Measurements from ENCODE around the gene SARS2. TPM values are rescaled to one million over a fixed set of nuclear protein-coding genes. Genes with fewer than 3 reads are reported as not detected.

SARS2 gene
- total RNA-seq, 2 donors from 2014 or later, result 8.2 to 9.5 TPM

DNA sequence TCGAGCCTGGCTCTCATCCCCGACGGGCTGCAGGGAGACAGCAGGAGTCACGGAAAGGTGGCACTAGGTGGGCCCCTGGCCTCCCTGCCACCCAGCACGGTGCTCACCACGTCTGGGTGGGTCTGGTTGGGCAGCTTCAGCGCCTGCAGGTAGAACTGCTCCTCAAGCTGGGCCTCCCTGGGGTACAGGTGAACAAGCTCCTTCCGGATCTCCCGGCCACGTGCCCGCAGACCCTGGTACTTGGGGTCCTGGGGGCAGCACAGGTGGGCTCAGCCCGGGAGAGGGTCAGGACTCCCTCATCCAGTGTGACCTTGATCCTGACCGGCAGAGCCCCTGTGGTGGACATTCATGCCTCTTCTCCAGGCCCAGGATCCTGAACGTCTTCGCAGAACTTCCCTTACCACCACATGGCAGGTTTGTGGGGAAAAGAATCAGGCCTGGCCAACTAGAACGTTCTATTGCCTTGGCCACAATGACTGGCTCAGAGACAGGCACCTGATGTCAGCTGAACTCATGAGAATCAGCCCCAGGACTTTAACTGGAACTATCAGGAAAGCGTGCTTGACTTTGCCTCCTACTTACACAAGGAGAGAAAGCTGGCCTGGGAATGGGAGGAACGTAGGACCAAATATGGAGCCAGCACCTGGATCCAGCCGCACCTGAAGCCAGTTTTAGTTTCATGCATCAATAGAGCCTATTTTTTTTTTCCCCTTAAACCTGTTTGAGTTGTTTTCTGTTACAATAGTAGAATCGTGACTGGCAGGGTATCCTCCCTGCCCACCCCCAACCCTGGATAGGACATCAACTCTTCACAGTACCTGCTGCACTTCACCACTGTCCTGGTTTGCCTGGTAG, 8.9 kb downstream of the SARS2 start:
- peak; percentile 72 for DNase-seq (ENCODE audit: low spot score)
- intact Hi-C loops (cut with DNase I), result loop anchor here in 1 of 2 donors (5.0 kb wide), 1 partner anchor 881 kb away; no protein-coding TSS in a partner anchor

DNA sequence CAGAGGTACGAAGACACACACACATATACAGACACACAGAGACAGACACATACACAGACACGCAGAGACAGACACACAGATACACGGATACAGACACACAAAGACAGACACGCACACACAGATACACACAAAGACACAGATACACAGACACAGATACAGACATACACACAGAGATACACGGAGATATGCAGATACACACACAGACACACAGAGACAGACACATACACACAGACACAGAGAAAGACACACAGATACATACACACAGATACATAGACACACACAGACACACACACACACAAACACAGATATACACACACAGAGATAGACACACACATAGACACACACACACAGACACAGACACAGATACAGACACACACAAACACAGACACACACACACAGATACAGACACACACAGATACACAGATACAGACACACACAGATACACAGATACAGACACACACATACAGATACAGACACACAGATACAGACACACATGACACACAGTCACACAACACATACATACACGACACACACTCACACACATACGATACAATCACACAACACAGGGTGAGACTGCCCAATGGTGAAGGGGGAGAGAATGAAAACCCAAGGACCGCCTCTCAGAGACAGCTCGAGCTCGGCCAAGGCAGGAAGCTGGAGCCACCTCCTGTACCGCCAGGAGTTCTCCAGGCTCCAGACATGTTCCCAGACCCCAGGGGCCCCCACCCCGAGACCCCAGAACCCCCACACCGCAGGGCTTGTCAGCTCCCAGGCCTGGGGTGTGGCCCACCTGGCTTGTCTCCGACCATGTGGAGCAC, 9.8 kb downstream of the SARS2 start:
- intact Hi-C loops (cut with DNase I), result loop anchor here in 1 of 2 donors (5.0 kb wide), 1 partner anchor 881 kb away; no protein-coding TSS in a partner anchor

DNA sequence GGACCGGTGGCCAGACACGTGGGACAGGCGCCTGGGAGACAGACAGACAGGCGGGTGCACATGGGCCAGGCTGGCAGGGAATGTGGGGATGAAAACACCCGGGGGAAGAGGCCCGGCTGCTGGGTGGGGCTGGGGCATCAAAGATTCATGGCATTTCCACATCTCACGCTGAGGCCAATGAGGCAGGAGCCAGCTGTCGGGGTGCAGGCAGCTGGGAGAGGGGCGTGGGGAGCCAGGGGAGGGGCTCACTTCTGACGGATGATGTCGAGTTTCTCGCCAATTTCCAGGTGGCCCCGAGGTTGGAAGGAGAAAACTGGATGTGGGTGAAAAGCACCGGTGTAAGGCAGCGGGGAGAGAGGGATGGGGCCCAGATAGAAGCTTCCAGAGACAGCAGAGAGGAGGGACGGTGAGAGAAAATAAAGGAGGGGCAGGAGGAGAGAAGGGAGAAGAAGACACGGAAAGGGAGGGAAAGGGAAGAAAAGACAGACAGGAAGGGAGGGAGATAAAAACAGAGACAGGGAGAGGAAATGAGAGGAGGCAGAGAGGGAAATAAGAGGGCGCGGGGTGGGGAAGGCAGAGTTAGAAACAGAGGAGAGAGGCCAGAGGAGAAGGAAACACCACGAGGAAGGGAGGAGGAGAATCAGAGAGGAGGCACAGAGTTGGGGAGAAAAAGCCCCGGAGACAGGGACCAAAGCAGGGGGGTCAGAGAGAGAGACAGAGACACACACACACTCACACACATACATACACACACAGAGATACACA, 10.5 kb downstream of the SARS2 start:
- intact Hi-C loops (cut with DNase I), result loop anchor here in 1 of 2 donors (5.0 kb wide), 1 partner anchor 882 kb away; no protein-coding TSS in a partner anchor

More for the DNA sequence above, 9.8 kb downstream of the SARS2 start:
- DNase-seq (ENCODE audit: low spot score), result no peak

DNA sequence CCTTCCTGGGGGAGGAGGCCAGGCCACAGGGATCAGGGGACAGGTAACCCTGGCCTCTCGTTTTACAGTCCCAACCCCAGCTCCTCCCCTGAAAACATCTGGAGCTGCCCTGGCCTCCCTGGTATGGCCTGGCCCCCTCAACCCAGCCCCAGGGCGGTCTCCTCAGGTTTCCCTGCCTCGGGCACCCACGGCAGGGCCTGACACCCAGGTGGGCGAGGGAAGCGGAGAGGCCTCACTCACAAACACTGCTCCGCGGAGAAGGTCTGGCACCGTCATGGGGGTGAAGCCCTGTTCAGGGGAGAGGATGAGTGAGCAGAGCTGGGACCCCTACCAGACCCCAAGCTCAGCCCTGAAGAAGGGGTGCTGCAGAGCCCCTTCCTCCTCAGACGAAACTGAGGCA, 12.0 kb downstream of the SARS2 start:
- peak; percentile 62 for DNase-seq (ENCODE audit: low spot score)

More for the DNA sequence above, 10.5 kb downstream of the SARS2 start:
- DNase-seq (ENCODE audit: low spot score), result peak; percentile 58

DNA sequence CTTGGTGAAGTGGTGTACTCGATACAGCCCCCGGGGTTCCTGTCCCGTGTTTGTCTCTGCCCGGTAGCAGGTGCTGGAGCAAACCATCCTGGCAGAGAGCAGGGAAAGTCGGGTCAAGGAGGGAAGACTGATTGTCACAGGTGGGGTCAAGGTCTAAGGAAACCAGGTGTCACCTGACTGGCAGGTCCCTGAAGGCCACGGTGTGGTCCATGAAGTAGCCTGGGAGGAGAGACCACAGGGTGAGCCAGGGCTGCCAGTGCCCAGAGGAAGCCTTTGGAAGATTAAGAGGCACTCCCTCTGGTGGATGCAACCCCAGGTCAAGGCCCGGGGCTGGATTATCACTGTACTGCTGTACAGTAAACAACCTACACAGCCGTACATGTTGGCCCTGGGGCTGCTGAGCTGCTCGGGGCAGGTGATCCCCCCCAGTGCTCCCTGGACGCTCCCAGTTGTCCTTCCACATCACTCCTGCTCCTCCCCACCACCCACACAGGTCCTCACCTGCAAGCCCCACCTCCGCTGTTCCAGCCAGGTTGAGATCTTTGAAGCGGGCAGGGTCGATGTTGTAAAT, 12.6 kb downstream of the SARS2 start:
- DNase-seq (ENCODE audit: low spot score), result peak; percentile 73

More for the DNA sequence above, 12.0 kb downstream of the SARS2 start:
- intact Hi-C loops (cut with DNase I), result no loop called here

DNA sequence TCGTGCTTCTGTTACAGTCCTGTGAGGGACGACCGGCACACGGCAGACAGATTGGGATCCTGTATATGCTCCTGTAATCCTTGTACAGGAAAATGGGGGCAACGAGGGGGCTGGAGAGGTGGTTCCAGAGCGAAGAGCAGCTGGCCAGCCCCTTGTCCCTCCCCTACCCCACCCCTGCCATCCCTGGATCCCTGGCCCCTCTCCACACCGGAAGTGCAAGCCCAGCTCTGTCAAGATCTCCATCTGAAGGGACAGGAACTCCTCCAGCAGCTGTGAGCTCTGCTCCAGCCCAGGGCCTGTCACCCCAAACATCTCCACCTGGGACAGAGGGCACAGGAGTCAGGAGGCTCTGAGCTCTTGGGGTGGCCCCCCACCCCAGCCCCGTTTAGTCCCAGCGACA, 13.0 kb downstream of the SARS2 start:
- intact Hi-C loops (cut with DNase I), result no loop called here
- no peak for DNase-seq (ENCODE audit: low spot score)

More for the DNA sequence above, 12.6 kb downstream of the SARS2 start:
- intact Hi-C loops (cut with DNase I), result no loop called here

DNA sequence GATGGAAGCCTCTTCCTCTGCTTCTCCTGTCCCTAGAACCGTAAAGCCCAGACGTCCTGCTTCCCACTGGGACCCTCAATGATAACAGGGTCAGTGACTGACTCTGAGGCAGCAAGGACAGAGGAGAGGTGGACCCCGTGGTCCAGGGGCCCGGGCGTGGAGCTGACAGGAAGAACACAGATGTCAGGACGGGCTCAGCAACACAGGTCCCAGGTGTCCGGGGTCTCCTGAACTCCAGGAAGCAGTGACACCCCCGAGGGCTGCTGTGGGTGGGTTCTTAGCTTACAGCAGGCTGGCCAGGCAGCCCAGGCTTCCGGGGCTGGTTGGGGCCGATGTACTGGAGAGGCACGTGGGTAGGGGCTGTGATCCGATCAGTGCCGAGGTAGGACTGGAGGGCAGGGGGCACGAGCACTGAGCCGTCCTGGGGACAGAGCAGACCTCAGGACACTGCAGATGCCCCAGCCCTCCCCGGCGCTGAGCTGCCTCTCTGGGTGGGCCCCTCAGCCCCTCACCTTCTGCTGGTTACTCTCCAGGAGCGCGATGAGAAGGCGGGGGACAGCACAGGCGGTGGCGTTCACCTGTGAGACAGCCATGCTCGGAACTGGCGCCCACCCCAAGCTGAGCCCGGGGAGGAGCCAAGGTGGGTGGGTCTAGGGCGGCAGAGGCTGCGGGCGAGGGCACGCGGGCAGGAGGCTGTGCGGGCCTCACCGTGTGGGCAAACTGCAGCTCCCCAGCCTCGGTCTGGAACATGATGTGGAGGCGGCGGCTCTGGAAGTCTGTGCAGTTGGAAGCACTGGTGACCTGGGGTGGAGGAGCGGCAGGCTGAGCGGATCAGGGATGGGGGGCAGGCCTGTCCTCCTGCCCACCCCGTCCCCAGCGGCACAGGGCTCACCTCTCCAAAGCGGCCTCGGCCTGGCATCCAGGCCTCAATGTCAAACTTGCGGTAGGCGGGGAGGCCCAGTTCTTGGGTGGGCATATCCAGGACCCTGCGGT, 14.9 kb downstream of the SARS2 start:
- DNase-seq (ENCODE audit: low spot score), result peak; percentile 70
- intact Hi-C loops (cut with DNase I), result no loop called here

DNA sequence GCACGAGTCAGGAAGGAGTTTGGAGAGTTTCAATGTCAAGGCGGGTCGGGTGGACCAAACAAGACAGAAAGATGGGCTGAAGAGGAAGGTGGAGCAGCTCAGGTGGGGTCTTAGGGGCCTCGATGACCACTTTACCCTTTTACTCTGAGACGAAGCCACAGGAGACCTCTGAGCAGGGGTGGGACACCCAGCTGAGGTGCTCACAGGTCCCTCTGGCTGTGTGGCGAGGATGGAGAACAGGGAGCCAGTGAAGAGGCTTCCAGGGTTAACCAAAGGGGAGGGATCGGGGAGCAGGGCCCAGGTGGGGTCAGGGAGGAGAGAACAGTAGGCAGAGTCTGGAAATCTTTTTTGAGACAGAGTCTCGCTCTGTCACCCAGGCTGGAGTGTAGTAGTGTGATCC, 16.6 kb downstream of the SARS2 start:
- DNase-seq (ENCODE audit: low spot score), result peak; percentile 57
- intact Hi-C loops (cut with DNase I), result no loop called here

DNA sequence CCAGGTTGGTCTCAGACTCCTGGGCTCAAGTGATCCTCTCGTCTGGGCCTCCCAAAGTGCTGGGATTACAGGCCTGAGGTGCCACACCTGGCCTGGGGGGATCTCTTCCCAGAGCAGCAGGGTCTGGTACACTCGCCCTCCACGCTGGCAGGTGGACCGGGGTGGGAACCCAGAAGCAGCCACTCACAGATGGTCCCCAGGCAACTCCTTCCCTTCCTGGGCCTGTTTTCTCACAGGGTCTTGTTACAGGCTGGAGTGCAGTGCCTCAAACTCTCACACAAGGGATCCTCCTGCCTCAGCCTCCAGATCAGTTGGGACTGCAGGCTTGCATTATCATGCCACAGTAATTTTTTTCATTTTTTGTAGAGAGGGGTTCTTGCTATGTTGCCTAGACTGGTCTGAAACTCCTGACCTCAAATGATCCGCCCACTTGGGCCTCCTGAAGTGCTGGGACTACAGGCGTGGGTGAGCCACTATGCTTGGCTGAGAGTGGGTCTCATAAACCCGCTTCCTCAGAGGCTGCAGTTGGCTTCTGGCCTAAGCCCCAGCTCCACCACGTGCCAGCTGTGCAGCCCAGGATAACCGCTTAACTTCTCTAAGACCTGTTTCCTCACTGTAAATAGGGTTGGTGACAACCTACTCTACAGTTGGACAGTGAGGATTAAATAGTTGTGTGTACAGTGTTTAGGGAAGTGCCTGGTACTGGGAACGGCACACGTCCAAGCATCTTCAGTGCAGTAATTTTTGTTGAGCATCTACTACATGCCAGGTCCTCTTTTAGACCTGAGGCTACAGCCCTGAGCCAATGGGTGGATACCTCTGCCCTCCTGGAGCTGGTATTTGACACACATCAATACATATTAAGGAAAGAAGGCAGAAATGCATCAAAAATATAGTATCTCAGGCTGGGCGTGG, 17.7 kb downstream of the SARS2 start:
- no peak for DNase-seq (ENCODE audit: low spot score)
- intact Hi-C loops (cut with DNase I), result no loop called here

DNA sequence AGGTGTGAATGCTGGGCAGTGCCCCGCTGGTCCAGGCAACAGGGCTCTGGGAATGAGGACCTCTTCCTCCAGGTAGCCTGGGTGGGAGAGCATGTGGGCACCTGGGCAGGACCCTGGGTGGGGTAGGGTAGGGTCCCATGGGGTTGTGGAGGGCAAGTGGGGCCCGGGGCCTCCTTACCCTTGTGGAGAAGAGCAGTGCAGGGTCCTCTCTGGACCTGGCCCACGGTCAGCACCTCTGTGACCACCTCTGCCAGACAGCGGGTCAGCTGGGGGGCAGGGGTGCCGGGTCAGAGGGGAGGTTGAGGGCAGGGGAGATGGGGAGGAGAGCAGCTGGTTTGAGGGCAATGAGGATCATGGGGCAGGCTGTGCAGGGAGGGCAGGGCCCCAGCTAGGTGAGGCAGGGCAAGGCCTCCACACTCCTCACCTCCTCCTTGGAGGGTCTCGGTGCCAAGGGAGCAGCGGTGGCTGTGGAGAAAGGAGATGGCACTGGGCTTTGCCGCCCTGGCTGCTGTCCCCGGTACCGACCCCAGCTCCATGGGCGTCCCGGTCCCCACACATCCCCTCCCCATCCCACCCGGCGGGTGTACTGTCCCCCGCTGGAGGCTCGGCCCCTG, 19.1 kb downstream of the SARS2 start:
- no peak for DNase-seq (ENCODE audit: low spot score)
- intact Hi-C loops (cut with DNase I), result no loop called here

DNA sequence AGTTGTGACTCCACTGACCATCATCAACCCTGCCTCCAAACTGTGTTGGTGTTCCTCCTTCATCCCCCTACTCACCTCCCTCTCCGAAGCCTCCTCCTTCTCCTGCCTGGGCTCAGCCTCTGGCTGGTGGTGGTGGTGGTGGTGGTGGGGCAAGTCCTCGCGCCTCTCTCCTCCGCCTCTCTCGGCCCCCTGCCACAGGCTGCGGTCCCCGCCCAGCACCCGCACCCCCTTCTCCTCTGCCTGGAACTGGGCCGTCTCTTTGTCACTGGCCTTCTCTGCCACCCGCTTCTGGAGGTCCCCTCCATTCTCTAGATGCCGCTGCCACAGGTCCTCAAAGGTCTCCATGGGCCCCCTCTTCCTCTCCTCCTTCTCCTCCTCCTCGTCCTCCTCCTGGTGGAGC, 20.1 kb downstream of the SARS2 start:
- DNase-seq (ENCODE audit: low spot score), result no peak
- intact Hi-C loops (cut with DNase I), result no loop called here

DNA sequence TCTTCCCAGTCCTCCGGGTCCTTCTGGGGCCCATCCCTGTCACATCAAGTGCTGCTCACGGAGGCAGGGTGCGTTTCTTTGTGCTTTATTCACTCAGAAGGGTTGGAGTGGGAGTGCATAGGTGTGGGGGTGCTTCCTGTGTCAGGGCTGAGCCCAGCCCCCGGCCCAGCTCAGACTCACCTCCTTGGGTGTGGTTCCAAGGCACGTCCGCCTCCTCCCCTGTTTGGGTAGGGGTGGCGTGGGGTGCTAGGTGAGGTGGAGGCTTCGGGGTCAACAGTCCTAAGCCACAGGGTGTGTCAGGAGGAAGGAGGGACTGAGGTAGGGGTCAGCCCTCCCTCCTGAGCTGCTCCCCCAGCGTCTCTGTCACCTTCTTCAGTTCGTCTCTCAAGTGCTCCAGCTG, 21.7 kb downstream of the SARS2 start:
- intact Hi-C loops (cut with DNase I), result no loop called here
- DNase-seq (ENCODE audit: low spot score), result no peak

DNA sequence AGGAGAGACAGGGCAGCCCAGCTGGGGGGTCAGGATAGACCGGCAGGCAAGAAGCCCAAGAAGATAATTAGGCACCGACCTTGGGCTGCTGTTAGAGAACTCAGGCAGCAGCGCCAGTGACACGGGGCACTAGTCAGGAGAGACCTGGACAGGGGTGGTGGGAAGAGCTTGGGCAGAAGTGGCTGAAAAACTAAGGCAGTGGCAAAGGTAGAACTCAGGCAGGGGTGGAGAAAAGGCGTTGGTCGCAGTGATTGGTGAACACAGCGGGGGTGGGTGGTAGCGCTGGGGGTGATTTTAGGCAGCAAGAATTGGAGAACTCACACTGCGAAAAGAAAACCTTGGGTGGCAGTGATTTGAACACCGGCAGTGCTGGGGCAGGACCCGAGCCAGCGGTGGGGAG, 22.9 kb downstream of the SARS2 start:
- intact Hi-C loops (cut with DNase I), result no loop called here
- no peak for DNase-seq (ENCODE audit: low spot score)

DNA sequence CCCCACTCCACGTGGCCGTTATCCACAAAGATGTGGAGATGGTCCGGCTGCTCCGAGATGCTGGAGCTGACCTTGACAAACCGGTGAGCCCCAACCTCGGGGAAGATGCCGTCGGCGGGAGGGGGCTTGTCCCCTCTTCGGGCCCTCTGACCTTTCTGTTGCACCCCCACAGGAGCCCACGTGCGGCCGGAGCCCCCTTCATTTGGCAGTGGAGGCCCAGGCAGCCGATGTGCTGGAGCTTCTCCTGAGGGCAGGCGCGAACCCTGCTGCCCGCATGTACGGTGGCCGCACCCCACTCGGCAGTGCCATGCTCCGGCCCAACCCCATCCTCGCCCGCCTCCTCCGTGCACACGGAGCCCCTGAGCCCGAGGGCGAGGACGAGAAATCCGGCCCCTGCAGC, 23.3 kb downstream of the SARS2 start:
- no peak for DNase-seq (ENCODE audit: low spot score)
- intact Hi-C loops (cut with DNase I), result no loop called here

DNA sequence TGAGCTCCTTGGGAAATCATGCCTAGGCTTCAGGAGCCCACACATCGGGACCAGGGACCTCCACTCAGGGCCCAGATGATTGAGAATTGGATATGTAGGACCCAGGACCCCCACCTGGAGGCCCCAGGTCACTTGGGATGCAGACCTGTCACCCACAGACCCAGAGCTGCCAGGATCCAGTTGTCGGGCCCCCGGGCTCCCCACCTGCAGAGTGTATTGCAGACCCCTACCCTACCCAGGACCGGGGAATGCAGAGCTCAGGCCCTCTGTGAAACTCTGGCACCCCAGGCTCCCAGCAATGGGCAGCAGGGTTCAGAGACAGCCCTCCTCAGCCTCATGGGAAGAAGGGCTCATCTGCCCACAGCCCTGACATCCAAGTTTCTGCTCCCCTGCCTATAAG, 24.9 kb downstream of the SARS2 start:
- intact Hi-C loops (cut with DNase I), result no loop called here
- DNase-seq (ENCODE audit: low spot score), result no peak
